GM18511 (cell line): ENCODE data around the gene PWP1.
"Not testable (repeated sequence)": the region's sequence is repeated elsewhere in the genome, so short reads cannot be mapped to it uniquely, and the experiment has no call there.

Experiments
- ATAC-seq: cut with Tn5 transposase; IDR thresholded peaks from one replicate; pipeline ENCODE4 v1.9.1; 2021; ENCODE audit warnings: mild to moderate bottlenecking, moderate library complexity; ENCODE audit not compliant: unreplicated experiment

The PWP1 gene

GRCh38 chr12:107667464-107667863 lies 18.1 kb upstream of the PWP1 start:
- no peak for ATAC-seq

- ATAC-seq = no peak
Measured at GRCh38 chr12:107668320-107669098, 17.1 kb upstream of the PWP1 start.

- ATAC-seq = no peak
Measured at GRCh38 chr12:107669946-107670345, 15.7 kb upstream of the PWP1 start.

- peak; percentile 57 for ATAC-seq
Measured at GRCh38 chr12:107670999-107671643, 14.5 kb upstream of the PWP1 start.

GRCh38 chr12:107677671-107678070 lies 7.9 kb upstream of the PWP1 start:
- ATAC-seq = no peak

GRCh38 chr12:107679336-107679735 lies 6.3 kb upstream of the PWP1 start:
- no peak for ATAC-seq

- no peak for ATAC-seq
Measured at GRCh38 chr12:107681455-107681835, 4.2 kb upstream of the PWP1 start.

- ATAC-seq = no peak
Measured at GRCh38 chr12:107681836-107682820, 3.5 kb upstream of the PWP1 start.

GRCh38 chr12:107684029-107684795 lies 1.4 kb upstream of the PWP1 start:
- no peak for ATAC-seq

- no peak for ATAC-seq
Measured at GRCh38 chr12:107684990-107685359, 624 bp upstream of the PWP1 start.

GRCh38 chr12:107695772-107696171 lies 10.2 kb downstream of the PWP1 start:
- not testable (repeated sequence) for ATAC-seq

- ATAC-seq = no peak
Measured at GRCh38 chr12:107702106-107702505, 16.5 kb downstream of the PWP1 start.

GRCh38 chr12:107704041-107704440 lies 18.4 kb downstream of the PWP1 start:
- ATAC-seq = no peak

GRCh38 chr12:107705522-107705921 lies 19.9 kb downstream of the PWP1 start:
- ATAC-seq = not testable (repeated sequence)

- ATAC-seq = no peak
Measured at GRCh38 chr12:107715780-107716179, 30.2 kb downstream of the PWP1 start.

- no peak for ATAC-seq
Measured at GRCh38 chr12:107718606-107719005, 33.0 kb downstream of the PWP1 start.

- ATAC-seq = not testable (repeated sequence)
Measured at GRCh38 chr12:107727327-107727726, 41.7 kb downstream of the PWP1 start.

- not testable (repeated sequence) for ATAC-seq
Measured at GRCh38 chr12:107727742-107728141, 42.1 kb downstream of the PWP1 start.

- no peak for ATAC-seq
Measured at GRCh38 chr12:107730618-107731341, 45.2 kb downstream of the PWP1 start.

GRCh38 chr12:107731366-107731765 lies 45.8 kb downstream of the PWP1 start:
- peak; percentile 50 for ATAC-seq
